ENCODE results near the gene ARMC7. TPM values are rescaled to one million over a fixed set of nuclear protein-coding genes. Genes with fewer than 3 reads are reported as not detected.

ARMC7 gene
- total RNA-seq, 1 experiment from 2014 or later = 43.2 TPM

GRCh38 chr17:75078284-75079022, 31.3 kb upstream of the ARMC7 start:
- Histone ChIP-seq H2AFZ (ENCODE audit: low read depth, low read length, poor library complexity, severe bottlenecking) (peak overlapping the region; percentile 4), H3K27ac (ENCODE audit: low read depth, low read length) (peak overlapping the region; percentile 100), H3K36me3 (ENCODE audit: control insufficient read depth in 1 of 2, insufficient read depth in 2 of 2, low read length in 2 of 2) (no peaks in the 10 kb centered on the region), H3K27me3 (ENCODE audit: insufficient read depth, low read length) (no peaks in the 10 kb centered on the region), H3K9ac (ENCODE audit: low read length) (peak overlapping the region; percentile 76), H3K4me2 (ENCODE audit: low read length) (peak overlapping the region; percentile 79), H3K9me3 (ENCODE audit: control insufficient read depth in 1 of 2, insufficient read depth in 1 of 2, low read depth in 1 of 2, low read length in 2 of 2) (no peaks in the 10 kb centered on the region), H3K4me3 (replicated peaks in 1 of 2; ENCODE audit: low read depth in 1 of 2, low read length in 2 of 2) (peak overlapping the region; percentile 31 to 46), H3K4me1 (ENCODE audit: control insufficient read depth in 1 of 2, insufficient read depth in 2 of 2, low read length in 2 of 2) (peaks cover 80 to 84% of the 10 kb centered on the region in 2 experiments), H3K79me2 (ENCODE audit: insufficient read depth, low read length) (no peaks in the 10 kb centered on the region), H4K20me1 (ENCODE audit: insufficient read depth) (no peaks in the 10 kb centered on the region), H3K9me2 (ENCODE audit: insufficient read depth) (no peaks in the 10 kb centered on the region)
- peak; percentile 68 for ATAC-seq
- ChIA-PET POLR2A (interaction anchor here (0.6 to 2.6 kb wide), 15 partner anchors 9 to 76 kb away, joined by 3 to 21 read pairs (median 5); partner anchors contain the start of genes MRPL58 and SLC16A5), RAD21 (ENCODE audit: low non-redundant PET in 1 of 2, low total read pairs in 2 of 2, uncharacterized antibody in 2 of 2, unreplicated experiment in 2 of 2) (interaction anchor here (0.9 to 1.7 kb wide), 5 partner anchors 9 to 43 kb away, joined by 3 to 5 read pairs (median 4); partner anchors contain the start of gene SLC16A5 (in 1 of the 2)), CTCF (interaction anchor here (1.2 to 2.6 kb wide), 9 partner anchors 9 to 124 kb away, joined by 3 to 12 read pairs (median 9); partner anchors contain the start of gene SLC16A5)
- intact Hi-C loops (cut with micrococcal nuclease) = loop anchor here (1.0 kb wide), 1 partner anchor 18 kb away; no protein-coding TSS in a partner anchor
- TF ChIP-seq MAX (IDR thresholded peaks at IDR 0.05) (peak; percentile 93), CEBPB (IDR thresholded peaks at IDR 0.05; ENCODE audit: low read depth) (no peak), EGR1 (IDR thresholded peaks at IDR 0.05; ENCODE audit: low read depth) (peak; percentile 92), ATF3 (IDR thresholded peaks at IDR 0.05) (no peak), SRF (IDR thresholded peaks at IDR 0.05; ENCODE audit: low read depth) (no peak), CBX3 (IDR thresholded peaks at IDR 0.05; ENCODE audit: low read depth) (peak; percentile 53; the same call in 1 of the 2 replicates), EZH2phosphoT487 (IDR thresholded peaks at IDR 0.05; ENCODE audit: borderline replicate concordance) (no peak)
- peak; percentile 69 for DNase-seq (ENCODE audit: low read depth, low spot score)
- BruUV-seq (replicated peaks) = TSS peak; percentile 68

GRCh38 chr17:75079023-75079373, 30.8 kb upstream of the ARMC7 start:
- Histone ChIP-seq H3K27me3 (ENCODE audit: insufficient read depth, low read length) (no peaks in the 10 kb centered on the region), H3K27ac (ENCODE audit: low read depth, low read length) (peak overlapping the region; percentile 100), H3K9ac (ENCODE audit: low read length) (peak overlapping the region; percentile 76), H4K20me1 (ENCODE audit: insufficient read depth) (no peaks in the 10 kb centered on the region), H3K4me1 (ENCODE audit: control insufficient read depth in 1 of 2, insufficient read depth in 2 of 2, low read length in 2 of 2) (peaks cover 82 to 84% of the 10 kb centered on the region in 2 experiments), H3K4me3 (replicated peaks in 1 of 2; ENCODE audit: low read depth in 1 of 2, low read length in 2 of 2) (peak overlapping the region; percentile 31 to 46), H3K9me3 (ENCODE audit: control insufficient read depth in 1 of 2, insufficient read depth in 1 of 2, low read depth in 1 of 2, low read length in 2 of 2) (no peaks in the 10 kb centered on the region), H3K9me2 (ENCODE audit: insufficient read depth) (no peaks in the 10 kb centered on the region), H3K79me2 (ENCODE audit: insufficient read depth, low read length) (no peaks in the 10 kb centered on the region), H2AFZ (ENCODE audit: low read depth, low read length, poor library complexity, severe bottlenecking) (no peak overlapping the region), H3K4me2 (ENCODE audit: low read length) (peak overlapping the region; percentile 79), H3K36me3 (ENCODE audit: control insufficient read depth in 1 of 2, insufficient read depth in 2 of 2, low read length in 2 of 2) (no peaks in the 10 kb centered on the region)
- intact Hi-C loops (cut with micrococcal nuclease) = no loop called here
- no peak for DNase-seq (ENCODE audit: low read depth, low spot score)
- peak; percentile 59 for ATAC-seq
- TF ChIP-seq CTCF (IDR thresholded peaks at IDR 0.05 in 2 of 3, conservative IDR thresholded peaks at IDR 0.05 in 1 of 3; ENCODE audit: borderline replicate concordance in 1 of 3, insufficient read depth in 1 of 3, low read depth in 2 of 3, low read length in 2 of 3) (peak in 1 of 3 experiments; percentile 12; a peak in 2 of 6 replicates), ATF3 (IDR thresholded peaks at IDR 0.05) (no peak), ZBTB33 (IDR thresholded peaks at IDR 0.05; ENCODE audit: extremely low read depth, insufficient replicate concordance, low read length) (no peak), POLR2A (IDR thresholded peaks at IDR 0.05; ENCODE audit: borderline replicate concordance, extremely low read depth, insufficient read depth, insufficient read length) (no peak), MAX (IDR thresholded peaks at IDR 0.05) (peak; percentile 16; the same call in 1 of the 2 replicates), POLR2AphosphoS5 (IDR thresholded peaks at IDR 0.05; ENCODE audit: low read depth, low read length) (no peak), ZFX (IDR thresholded peaks at IDR 0.05) (no peak)
- RAD21 ChIA-PET (ENCODE audit: low non-redundant PET in 1 of 2, low total read pairs in 2 of 2, uncharacterized antibody in 2 of 2, unreplicated experiment in 2 of 2) = interaction anchor here (0.9 to 1.4 kb wide), 4 partner anchors 8 to 44 kb away, joined by 3 to 4 read pairs (median 4); partner anchors contain the start of gene SLC16A5 (in 1 of the 2)
- POLR2A ChIA-PET = interaction anchor here (0.6 to 2.6 kb wide), 15 partner anchors 9 to 76 kb away, joined by 3 to 21 read pairs (median 5); partner anchors contain the start of genes MRPL58 and SLC16A5
- CTCF ChIA-PET = interaction anchor here (1.2 to 2.6 kb wide), 9 partner anchors 9 to 123 kb away, joined by 3 to 12 read pairs (median 9); partner anchors contain the start of gene SLC16A5
- TSS peak; percentile 91 for BruUV-seq (replicated peaks)

Data from HCT116 (cell line).